ENCODE measurements around the gene BDKRB1.

Gene BDKRB1

DNA sequence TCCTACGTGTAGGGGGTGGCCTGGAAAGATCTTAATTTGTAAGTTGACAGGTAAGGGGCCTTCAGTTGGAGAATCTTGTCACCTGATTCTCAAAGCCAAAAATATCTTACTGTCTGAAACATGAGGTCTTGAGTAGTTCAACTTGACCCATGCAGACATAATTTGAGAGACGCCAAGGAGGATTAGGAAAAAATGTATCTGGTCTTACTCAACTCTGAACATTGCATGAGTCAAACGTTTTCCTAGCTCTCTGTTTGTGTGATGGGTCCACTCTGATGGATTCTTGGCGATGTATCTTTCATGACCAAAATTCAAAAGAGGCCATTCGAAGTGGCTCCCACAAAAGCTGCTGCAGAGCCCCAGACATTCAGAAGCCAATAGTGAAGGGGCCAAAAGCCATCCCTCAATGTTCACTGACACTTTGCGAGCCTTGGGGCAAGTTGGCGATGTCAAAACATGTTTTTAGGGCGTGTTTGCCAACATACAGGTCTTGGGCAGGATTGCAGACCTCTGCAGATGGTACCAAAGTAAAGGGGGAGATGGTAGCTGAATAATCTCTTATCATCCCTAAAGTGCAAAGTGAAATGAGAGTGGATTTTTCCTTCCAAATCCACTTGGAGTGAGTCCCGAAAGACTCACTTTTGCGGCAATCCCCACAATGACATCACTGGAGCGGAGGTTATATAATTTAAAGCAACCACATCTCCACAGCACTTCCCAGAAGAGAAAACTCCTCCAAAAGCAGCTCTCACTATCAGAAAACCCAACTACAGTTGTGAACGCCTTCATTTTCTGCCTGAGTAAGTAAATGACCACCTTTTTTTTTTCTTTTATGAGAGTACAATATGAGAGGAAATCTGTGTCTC, at the start of gene BDKRB1:
BDKRB1 (plus strand) TSS at position 710 of the 866 bp plus-strand sequence. CDS start 7,473 bp downstream, outside the sequence.
- no peak for DNase-seq

DNA sequence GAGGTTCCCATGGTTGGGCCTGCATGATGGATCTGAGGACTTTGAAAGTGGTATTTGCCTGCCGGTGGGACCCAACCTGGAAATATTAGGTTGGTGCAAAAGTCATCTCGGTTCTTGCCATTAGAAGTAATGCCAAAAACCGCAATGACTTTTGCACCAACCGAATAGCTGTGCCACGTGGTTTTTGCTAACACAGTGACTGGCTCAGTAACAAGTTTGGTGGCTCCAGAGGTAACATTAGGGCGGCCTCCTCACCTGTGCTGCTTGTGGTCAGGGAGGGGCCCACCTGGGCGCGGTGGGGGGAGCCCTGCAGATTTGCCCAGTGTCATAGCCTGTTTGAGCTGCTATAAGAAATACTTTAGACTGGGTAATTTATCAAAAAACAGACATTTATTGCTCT, 49.5 kb upstream of the BDKRB1 start:
- no peak for DNase-seq

DNA sequence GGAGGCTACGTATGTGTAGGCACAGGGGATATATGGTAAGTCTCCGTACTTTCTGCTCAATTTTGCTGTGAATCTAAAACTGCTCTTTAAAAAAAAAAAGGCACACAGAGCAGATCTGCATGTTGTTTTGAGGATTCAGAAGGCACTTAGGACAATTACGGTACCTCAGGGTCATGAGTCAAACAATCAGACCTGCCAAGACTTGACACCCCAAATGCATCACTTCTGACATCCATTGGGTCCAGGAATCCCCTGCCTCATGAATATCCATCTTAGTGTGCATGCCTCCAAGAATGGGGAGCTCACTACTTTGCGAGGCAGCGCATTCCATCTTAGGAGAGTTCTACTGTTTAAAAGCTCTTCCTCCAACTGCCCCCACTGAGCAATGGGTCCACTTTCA, 48.3 kb upstream of the BDKRB1 start:
- DNase-seq = no peak

- no peak for DNase-seq
These were observed 47.3 kb upstream of the BDKRB1 start for GRCh38 chr14:96208739-96209138.

DNA sequence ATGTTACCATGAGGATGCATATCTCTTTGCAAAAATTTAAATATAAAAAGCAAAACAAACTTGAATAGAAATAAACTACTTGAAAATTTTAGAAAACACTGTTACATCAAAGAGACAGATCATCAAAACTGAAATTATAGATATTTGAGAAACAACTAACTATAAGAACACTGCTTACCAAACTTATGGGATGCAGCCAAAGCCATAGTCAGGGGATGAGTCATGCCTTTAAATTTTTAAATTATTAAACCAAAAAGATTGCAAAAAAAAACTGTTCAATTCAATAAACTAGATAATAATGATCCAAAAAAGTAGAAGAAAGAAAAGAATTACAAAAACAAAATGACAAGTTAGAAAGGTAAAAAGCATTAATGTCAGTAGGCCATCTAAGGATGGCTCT, 43.9 kb upstream of the BDKRB1 start:
- no peak for DNase-seq

DNA sequence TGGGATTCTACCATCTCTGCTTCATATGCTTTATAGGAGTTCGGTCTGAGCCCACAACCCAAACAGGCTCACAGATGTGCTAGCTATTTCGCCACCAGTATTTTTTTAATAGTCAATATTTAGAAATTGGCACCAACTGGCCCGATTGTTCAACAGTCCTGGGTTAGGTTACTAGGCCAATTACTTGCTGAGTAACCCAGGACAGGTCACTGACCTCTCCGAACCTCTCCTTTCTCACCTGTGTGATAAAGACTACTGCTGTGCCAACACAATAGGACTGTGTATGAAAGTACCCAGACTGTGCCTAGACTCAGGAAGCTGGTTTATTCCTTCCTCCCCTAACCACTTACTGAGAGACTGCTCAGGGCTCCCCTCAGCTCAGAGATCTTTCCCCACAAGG, 43.1 kb upstream of the BDKRB1 start:
- DNase-seq = no peak

DNA sequence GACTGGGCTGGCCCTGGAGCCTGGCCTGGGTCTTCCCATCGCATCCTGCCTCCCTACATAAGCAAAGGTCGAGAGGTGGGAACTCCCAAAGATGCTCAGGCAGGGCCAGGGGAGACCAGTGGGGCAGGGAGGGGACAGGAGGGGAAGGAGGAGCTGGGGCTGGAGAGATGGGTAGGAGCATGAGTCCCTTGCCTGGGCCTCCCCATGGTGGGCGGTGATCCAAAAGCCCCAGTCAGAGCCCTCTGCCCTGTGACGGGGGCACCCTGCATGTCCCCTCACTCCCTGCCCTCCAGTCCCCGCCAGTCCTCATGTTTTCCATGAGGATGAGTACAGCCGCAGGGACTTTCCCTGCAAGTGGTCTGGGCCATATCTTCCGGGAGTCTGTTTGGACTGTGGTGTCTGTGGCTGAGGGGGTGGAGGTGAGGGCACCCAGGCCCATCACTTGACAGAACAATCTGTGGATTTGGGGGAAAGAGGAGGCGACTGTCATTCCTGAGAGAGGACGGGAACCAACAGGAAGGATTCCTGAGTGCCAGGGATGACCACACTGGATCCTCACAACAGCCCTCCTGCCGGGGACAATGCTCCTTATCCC, 42.0 kb upstream of the BDKRB1 start:
- DNase-seq = no peak

- DNase-seq = no peak
These were observed 41.2 kb upstream of the BDKRB1 start for GRCh38 chr14:96214793-96215192.

DNA sequence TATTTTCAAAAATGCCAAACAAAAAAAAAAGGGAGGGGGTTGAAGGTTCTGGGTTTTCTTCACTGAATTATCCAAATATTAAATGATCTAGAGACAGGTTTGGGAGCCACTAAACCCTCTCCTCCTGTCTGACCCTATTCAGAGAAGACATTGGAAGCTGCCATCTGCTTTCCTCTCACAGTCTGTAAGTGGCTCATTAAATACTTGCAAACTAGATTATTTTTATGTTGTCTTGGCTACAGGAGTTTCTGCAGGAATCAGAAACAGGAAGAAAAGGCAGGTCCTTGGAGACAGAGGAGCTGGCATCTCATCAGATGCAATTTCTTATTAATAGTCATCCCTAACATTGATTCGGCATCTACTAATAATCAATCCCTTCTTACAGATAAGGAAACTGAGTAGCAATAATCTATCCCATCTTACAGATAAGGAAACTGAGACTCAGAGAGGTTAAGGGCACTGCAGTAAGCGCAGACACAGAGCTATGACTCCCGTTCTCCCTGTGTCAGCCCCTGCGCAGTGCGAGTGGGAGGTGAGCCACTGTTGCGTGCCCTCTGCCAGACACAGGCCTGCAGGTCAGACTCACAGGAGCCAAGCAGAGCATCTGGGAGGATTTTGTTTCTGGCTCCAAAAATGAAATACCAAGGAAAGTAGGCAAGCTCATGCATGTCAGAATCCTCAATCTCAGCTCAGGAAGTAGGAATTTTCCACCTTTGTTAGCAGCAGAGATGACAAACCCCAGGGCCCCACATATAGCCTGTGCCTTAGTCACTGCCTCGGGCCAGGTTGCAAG, 40.4 kb upstream of the BDKRB1 start:
- DNase-seq = no peak

DNA sequence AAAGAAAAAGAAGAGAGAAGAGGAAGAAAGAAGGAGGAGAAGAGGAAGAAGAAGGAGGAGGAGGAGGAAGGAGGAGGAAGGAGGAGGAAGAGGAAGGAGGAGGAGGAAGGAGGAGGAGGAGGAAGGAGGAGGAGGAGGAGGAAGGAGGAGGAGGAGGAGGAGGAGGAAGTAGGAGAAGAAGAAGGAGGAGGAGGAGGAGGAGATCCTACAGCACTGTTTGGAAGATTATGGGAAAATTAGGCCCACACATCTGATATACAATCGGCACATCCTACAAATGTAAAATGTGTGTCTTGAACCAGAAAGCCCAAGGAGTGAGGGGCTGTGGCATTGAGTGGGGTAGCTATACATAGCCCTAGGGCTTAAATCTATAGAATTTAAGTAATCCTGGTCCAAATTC, 39.4 kb upstream of the BDKRB1 start:
- DNase-seq = no peak

DNA sequence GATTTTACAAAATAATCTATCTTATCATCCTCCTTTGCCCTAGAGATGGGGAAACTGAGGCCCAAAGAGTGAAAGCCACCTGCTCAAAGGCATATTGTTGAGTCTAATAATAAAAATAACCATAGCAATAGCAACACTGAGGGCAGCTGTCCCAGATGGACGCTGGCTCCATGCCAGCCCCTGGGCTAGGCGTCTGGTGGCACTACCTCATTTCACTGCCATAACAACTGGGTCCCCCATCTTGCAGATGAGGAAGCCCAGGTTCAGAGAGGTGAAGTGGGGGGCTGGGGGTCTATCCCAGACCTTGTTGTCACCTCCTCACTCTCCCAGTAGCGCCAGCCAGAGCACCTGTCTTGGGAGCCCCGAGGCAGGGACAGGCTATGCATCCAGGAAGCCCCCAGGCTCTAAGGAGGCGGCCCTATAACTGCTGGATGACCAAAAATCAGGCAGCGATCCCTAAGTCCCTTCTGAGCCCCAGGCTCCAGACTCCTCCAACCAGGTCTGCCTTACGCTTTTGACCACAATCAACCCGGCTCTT, 38.6 kb upstream of the BDKRB1 start:
- no peak for DNase-seq

DNA sequence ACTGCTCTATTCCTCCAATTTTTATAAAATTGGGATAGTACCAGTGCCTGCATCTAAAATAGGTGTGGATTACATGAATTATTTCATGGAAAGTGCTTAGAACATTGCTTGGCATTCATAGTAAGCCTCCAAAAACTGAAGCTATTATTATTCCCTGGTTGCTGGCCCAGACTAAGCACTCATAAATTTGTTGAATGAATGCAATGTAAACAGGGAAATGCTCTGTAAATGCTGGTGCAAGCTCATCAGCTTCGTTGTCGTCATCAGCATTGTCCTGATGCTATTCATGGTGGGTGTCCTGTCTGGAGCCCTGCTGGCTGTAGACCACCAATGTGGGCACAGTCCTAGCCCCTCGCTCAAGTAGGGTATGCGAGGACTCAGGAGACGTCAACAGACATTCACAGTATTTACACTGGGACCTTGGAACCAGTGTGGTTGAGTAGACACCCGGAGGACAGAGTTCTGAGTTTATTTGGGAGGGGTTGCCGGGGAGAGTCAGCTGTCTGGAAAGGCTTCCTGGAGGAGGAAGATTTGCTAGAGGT, 34.8 kb upstream of the BDKRB1 start:
- no peak for DNase-seq

DNA sequence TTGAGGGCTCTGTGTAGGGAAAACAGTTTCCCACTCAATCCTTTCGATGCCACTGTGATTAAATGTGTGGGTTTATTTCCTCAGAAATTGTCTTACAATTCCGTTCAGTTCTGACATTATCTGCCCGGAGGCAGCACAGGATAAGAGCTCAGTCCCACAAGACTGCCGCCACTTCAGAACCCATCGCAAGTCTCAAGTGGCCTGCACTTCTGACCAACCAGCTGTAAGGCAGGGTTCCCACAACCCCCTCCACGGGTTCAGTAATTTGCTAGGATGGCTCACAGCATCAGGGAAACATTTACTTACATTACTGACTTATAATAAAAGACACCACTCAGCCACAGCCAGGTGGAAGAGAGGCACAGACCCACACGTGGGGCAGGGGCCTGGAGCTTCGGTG, 34.2 kb upstream of the BDKRB1 start:
- no peak for DNase-seq

GRCh38 chr14:96224480-96225096, 31.4 kb upstream of the BDKRB1 start:
- no peak for DNase-seq

DNA sequence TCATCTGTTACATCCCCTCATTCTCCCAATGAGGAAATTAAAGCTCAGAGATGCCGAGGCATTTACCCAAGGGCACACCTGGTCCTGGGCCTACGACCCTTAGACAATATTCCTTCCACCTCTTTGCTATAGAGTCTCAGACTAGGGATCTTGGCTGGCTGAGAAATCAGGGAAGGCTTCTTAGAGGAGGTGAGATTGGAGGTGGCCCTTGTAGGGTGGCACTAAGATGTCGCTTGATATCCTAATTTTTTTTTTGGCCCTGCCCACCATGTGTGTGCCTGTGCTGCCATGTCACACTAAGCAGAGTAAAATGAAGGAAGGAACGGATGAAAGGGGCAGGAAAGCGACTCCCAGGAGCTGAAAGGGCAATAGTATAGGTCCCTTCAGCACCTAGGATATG, 30.8 kb upstream of the BDKRB1 start:
- DNase-seq = no peak

DNA sequence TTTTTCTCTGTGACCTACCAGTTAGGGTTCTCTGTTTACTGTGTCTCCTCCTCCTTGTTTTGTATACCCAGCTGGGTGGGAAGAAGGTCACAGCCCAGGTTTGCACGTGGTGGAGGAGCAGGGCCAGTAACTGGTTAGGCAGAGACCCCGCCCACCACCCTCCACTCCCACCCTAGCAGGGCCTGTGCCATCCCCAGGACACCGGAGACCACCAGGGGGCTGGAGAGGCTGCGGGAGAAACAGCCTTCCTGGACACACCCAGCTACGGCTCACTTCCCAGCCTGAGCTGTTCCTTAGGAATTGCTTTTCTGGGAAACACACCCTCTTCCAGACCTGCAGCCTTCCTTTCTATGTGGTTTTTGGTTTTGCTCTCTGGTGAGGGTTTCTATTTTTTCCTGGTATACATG, 30.3 kb upstream of the BDKRB1 start:
- DNase-seq = no peak

GRCh38 chr14:96227428-96227827, 28.6 kb upstream of the BDKRB1 start:
- DNase-seq = no peak

DNA sequence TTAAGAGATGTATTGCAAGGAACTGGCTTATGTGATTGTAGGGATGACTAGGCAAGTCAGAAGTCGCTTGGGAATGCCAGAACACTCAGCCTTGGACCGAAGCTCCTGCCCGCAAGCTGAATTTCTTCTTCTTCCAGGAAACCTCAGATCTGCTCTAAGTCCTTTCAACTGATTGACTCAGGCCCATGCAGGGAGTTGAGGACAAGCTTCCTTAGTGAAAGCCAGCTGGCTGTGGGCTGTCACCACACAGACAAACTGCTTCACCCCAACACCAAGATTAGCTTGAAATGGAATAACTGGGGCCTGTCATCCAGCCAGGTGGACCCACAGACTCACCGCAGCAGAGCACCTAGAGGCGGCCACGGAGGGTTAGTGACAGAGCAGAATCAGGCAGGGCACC, 26.7 kb upstream of the BDKRB1 start:
- DNase-seq = no peak

DNA sequence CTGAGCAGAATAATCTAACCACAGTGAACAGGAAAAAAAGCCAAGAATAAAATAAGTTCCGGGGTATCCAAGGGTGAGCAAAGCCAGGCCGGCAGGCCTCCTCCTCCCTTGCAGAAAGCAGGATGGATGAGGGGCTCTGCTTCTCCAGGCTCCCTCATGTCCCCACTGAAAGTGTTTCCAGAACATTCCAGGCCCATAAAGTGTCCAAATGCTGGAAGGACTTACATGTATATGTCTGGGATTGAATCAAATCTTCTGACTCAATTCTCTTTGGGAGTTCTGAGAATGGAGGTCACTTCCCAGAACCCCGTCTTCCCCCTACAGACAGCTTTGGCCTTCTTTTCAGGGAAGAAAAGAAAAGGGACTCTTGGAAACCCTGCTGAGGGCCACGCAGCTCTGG, 25.0 kb upstream of the BDKRB1 start:
- DNase-seq = no peak

DNA sequence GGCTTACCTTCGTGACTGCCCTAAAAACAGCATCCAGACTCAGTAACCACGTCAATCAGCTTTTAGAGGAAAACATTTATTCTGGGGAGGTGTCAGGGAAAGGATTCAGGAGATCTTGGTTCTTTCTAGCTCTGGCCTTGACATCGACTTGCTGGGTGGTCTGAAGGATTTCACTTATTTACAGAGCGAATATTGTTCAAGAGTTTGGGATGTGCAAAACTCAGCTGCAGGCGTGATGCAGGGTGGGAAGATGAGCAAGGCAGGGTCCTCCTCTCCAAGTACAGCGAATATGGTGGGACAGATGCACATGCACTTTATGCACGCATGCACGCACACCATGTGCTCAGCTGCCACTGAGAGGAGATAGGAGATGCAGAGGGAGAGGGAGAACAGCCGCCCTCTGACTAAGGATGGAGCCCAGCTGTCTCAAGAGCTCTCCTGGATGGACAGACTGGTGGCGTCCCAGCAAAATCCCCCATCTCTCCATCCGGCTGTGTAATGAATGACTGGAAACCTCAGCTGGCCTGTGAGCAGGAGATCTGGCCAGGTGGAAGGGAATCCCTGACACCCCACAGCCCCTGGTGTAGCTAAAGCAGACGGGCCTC, 24.4 kb upstream of the BDKRB1 start:
- no peak for DNase-seq

DNA sequence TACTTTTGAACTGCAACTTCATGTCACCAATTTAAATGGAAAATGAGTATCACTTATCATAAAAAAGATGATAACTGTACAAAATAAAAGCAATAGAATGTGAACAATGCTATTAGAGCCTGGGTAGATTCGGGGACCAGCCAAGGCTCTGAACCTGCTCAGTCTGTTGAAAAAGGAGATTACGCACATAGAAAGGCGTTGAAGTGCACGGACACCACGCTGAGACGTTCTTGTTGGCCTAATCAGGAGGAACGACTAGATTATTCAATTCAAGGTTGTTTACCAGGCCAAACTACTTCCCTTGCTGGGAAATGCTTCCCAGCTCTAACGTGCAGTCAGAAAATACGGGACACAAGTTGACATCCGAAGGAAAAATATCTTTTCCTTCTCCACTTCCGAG, 23.5 kb upstream of the BDKRB1 start:
- DNase-seq = no peak

DNA sequence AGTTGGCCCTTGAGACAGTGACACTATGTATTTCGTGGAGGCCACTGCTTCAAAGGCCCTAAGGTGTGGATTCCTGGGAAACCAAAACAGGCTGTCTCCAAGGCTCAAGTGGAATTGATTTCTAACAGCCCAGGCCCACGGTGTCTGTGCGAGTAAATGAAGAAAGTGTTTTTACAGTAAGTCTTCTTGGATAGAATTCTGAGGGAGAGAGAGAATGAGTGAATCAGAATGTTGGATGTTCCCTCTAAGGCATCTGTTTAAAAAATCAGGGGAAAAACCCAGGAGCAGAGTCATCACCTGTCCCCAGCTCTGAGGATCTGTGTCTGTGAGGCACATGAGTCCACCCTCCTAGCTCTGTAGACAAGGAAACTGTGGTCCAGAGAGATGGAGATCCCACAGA, 22.3 kb upstream of the BDKRB1 start:
- DNase-seq = no peak
